ENCODE results near the gene HEATR3. TPM values are rescaled to one million over a fixed set of nuclear protein-coding genes. Genes with fewer than 3 reads are reported as not detected.
A peak's percentile ranks its signal among the peaks of the same experiment; 100 is the strongest.

Gene HEATR3
- total and polyA plus RNA-seq, 2 of the 13 experiments (the other 11 are each of a cell fraction or from before 2014, with no cell fraction given), result 22.4 to 52.4 TPM

DNA sequence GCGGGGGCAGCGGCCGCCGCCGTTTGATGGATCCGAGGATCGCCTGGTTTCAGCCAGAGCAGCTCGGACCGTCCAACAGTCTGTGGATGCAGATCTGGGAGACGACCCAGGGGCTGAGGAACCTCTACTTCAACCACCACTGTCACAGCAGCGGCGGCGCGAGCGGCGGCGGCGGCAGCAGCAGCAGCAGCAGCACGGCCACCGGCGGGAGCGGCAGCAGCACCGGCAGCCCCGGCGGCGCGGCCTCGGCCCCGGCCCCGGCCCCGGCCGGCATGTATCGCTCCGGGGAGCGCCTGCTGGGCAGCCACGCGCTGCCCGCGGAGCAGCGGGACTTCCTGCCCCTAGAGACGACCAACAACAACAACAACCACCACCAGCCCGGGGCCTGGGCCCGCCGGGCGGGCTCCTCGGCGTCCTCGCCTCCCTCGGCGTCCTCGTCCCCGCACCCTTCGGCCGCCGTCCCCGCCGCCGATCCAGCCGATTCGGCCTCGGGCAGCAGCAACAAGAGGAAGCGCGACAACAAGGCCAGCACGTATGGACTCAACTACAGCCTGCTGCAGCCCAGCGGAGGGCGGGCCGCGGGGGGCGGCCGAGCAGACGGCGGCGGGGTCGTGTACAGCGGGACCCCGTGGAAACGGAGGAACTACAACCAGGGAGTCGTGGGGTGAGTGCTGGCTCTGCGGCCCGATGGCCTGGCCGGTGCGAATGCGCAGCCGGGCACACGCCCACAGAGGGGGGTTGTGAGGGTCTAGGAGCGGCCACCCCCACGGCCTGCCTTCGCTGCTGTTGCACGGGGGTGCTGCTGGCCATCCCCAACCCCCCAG lies 88.0 kb downstream of the HEATR3 start (continued):
- TF ChIP-seq ZNF562 (CRISPR knock-in tag; IDR thresholded peaks at IDR 0.05; ENCODE audit: borderline replicate concordance) (no peak), GMEB1 (CRISPR knock-in tag; IDR thresholded peaks at IDR 0.05; ENCODE audit: borderline replicate concordance) (no peak), NCOA5 (CRISPR knock-in tag; IDR thresholded peaks at IDR 0.05) (no peak), ZNF263 (CRISPR knock-in tag; IDR thresholded peaks at IDR 0.05) (0 out of 2 replicates have a peak, but pooled peaks have one; percentile 29), MAFK (conservative IDR thresholded peaks at IDR 0.05 in 1 of 2, IDR thresholded peaks at IDR 0.05 in 1 of 2; ENCODE audit: low read length in 2 of 2) (no peak), ZMYM4 (CRISPR knock-in tag; IDR thresholded peaks at IDR 0.05) (no peak), ZNF674 (CRISPR knock-in tag; IDR thresholded peaks at IDR 0.05; ENCODE audit: low read depth) (0 out of 2 replicates have a peak, but pooled peaks have one; percentile 45), SAFB2 (CRISPR knock-in tag; IDR thresholded peaks at IDR 0.05; ENCODE audit: borderline replicate concordance, low read depth) (no peak; the same call in 1 of the 2 replicates), SP140L (CRISPR knock-in tag; IDR thresholded peaks at IDR 0.05; ENCODE audit: borderline replicate concordance) (no peak), PITX1 (CRISPR knock-in tag; IDR thresholded peaks at IDR 0.05) (no peak), SMAD9 (CRISPR knock-in tag; IDR thresholded peaks at IDR 0.05) (no peak), U2AF2 (IDR thresholded peaks at IDR 0.05; ENCODE audit: low read depth, low read length) (no peak), NFE2L1 (CRISPR knock-in tag; IDR thresholded peaks at IDR 0.05; ENCODE audit: borderline replicate concordance) (no peak), ZNF878 (CRISPR knock-in tag; IDR thresholded peaks at IDR 0.05) (no peak), NFE2L2 (IDR thresholded peaks at IDR 0.05; ENCODE audit: low read length) (no peak), POGZ (CRISPR knock-in tag; IDR thresholded peaks at IDR 0.05) (no peak), CBFB (CRISPR knock-in tag; IDR thresholded peaks at IDR 0.05) (no peak), SNRNP70 (IDR thresholded peaks at IDR 0.05; ENCODE audit: low read depth, low read length) (no peak)
- TF ChIP-seq, protein P1, sequence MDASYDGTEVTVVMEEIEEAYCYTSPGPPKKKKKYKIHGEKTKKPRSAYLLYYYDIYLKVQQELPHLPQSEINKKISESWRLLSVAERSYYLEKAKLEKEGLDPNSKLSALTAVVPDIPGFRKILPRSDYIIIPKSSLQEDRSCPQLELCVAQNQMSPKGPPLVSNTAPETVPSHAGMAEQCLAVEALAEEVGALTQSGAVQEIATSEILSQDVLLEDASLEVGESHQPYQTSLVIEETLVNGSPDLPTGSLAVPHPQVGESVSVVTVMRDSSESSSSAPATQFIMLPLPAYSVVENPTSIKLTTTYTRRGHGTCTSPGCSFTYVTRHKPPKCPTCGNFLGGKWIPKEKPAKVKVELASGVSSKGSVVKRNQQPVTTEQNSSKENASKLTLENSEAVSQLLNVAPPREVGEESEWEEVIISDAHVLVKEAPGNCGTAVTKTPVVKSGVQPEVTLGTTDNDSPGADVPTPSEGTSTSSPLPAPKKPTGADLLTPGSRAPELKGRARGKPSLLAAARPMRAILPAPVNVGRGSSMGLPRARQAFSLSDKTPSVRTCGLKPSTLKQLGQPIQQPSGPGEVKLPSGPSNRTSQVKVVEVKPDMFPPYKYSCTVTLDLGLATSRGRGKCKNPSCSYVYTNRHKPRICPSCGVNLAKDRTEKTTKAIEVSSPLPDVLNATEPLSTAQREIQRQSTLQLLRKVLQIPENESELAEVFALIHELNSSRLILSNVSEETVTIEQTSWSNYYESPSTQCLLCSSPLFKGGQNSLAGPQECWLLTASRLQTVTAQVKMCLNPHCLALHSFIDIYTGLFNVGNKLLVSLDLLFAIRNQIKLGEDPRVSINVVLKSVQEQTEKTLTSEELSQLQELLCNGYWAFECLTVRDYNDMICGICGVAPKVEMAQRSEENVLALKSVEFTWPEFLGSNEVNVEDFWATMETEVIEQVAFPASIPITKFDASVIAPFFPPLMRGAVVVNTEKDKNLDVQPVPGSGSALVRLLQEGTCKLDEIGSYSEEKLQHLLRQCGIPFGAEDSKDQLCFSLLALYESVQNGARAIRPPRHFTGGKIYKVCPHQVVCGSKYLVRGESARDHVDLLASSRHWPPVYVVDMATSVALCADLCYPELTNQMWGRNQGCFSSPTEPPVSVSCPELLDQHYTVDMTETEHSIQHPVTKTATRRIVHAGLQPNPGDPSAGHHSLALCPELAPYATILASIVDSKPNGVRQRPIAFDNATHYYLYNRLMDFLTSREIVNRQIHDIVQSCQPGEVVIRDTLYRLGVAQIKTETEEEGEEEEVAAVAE (CRISPR knock-in tag; IDR thresholded peaks at IDR 0.05; ENCODE audit: borderline replicate concordance), result no peak
- TF ChIP-seq, protein P2, sequence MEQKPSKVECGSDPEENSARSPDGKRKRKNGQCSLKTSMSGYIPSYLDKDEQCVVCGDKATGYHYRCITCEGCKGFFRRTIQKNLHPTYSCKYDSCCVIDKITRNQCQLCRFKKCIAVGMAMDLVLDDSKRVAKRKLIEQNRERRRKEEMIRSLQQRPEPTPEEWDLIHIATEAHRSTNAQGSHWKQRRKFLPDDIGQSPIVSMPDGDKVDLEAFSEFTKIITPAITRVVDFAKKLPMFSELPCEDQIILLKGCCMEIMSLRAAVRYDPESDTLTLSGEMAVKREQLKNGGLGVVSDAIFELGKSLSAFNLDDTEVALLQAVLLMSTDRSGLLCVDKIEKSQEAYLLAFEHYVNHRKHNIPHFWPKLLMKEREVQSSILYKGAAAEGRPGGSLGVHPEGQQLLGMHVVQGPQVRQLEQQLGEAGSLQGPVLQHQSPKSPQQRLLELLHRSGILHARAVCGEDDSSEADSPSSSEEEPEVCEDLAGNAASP (CRISPR knock-in tag; IDR thresholded peaks at IDR 0.05; ENCODE audit: borderline replicate concordance), result no peak
- TF ChIP-seq, protein P3, sequence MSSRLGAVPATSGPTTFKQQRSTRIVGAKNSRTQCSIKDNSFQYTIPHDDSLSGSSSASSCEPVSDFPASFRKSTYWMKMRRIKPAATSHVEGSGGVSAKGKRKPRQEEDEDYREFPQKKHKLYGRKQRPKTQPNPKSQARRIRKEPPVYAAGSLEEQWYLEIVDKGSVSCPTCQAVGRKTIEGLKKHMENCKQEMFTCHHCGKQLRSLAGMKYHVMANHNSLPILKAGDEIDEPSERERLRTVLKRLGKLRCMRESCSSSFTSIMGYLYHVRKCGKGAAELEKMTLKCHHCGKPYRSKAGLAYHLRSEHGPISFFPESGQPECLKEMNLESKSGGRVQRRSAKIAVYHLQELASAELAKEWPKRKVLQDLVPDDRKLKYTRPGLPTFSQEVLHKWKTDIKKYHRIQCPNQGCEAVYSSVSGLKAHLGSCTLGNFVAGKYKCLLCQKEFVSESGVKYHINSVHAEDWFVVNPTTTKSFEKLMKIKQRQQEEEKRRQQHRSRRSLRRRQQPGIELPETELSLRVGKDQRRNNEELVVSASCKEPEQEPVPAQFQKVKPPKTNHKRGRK (CRISPR knock-in tag; IDR thresholded peaks at IDR 0.05), result no peak

All from HepG2 (cell line).